HepG2 (cell line): ENCODE results near the gene STPG2. TPM values are rescaled to one million over a fixed set of nuclear protein-coding genes. Genes with fewer than 3 reads are reported as not detected.

Experiments used
- ATAC-seq: fragments of 200-7000 bp; cut with Tn5 transposase; 3 replicates; pipeline ENCODE4 v1.9.1; 2020; ENCODE audit warnings: mild to moderate bottlenecking, moderate library complexity
- BruUV-seq: library from RNA; stranded (reverse); fragments of 400-500 nt; replicated peaks from 2 replicates; lab custom pipeline; 2021; lab: Mats Ljungman, UMichigan
- CTCF ChIA-PET: fragments of 300-600 bp; formaldehyde crosslinking; extraction: SDS; loops from one replicate; lab custom pipeline; 2021; ENCODE audit warnings: low total read pairs, inconsistent platforms, low intra/inter-chr PET ratio; lab: Yijun Ruan, JAX
- POLR2A ChIA-PET: fragments of 350-600 bp; sonication (Branson Sonifier 250); formaldehyde crosslinking; loops from one replicate; lab custom pipeline; 2020; ENCODE audit warnings: antibody characterized with exemption, inconsistent platforms; lab: Yijun Ruan, JAX
- DNase-seq: peaks from one replicate; pipeline ENCODE4 v3.0.0-alpha.2; 2015; ENCODE audit warnings: low spot score
- FAIRE-seq: peaks from 3 replicates; lab custom pipeline; 2011; peaks lifted over from hg19 to GRCh38; lab: Jason Lieb, UNC
- H2AFZ ChIP-seq: one replicate; pipeline ENCODE4 v1.6.1; 2011; ENCODE audit warnings: low read length, inconsistent platforms
- H3K27ac ChIP-seq: fragments of 300-600 bp; 3 replicates; pipeline ENCODE4 v1.8.0; 2011; ENCODE audit warnings: mixed run types, mild to moderate bottlenecking, mixed read lengths, low read length, inconsistent platforms; ENCODE audit not compliant: insufficient read depth; ENCODE audit errors: extremely low read length
- H3K27me3 ChIP-seq, 2 experiments: fragments of 200-600 bp in 1 of 2; 2 replicates in 1 of 2; 3 replicates in 1 of 2; pipeline versions ENCODE4 v1.6.0 to v1.8.0; 2011; ENCODE audit warnings: low read length in 2 of 2, mild to moderate bottlenecking in 2 of 2, moderate library complexity in 2 of 2, inconsistent platforms in 1 of 2; ENCODE audit not compliant: insufficient read depth in 2 of 2, control insufficient read depth in 1 of 2
- H3K36me3 ChIP-seq, 2 experiments: fragments of 200-600 bp in 1 of 2; replicated peaks in 1 of 2; 2 replicates in 1 of 2; 3 replicates in 1 of 2; pipeline versions ENCODE4 v1.5.1 to v1.8.0; 2011; ENCODE audit warnings: low read length in 2 of 2, inconsistent platforms in 1 of 2; ENCODE audit not compliant: insufficient read depth in 2 of 2, control insufficient read depth in 1 of 2
- H3K4me1 ChIP-seq: 2 replicates; pipeline ENCODE4 v1.5.1; 2012; ENCODE audit warnings: low read length, inconsistent platforms; ENCODE audit not compliant: insufficient read depth
- H3K4me2 ChIP-seq: 2 replicates; pipeline ENCODE4 v1.6.0; 2011; ENCODE audit warnings: low read depth, low read length, inconsistent platforms
- H3K4me3 ChIP-seq, 3 experiments: fragments of 200-600 bp in 1 of 3; sonication (generic), shearing (Covaris generic) in 1 of 3; replicated peaks in 1 of 3; 2 replicates each; pipeline ENCODE4 v1.5.1; 2011 to 2016; ENCODE audit warnings: low read length in 3 of 3, inconsistent platforms in 2 of 3, low read depth in 2 of 3, mild to moderate bottlenecking in 2 of 3, control low read depth in 1 of 3, mixed read lengths in 1 of 3; ENCODE audit not compliant: insufficient read depth in 1 of 3
- H3K79me2 ChIP-seq: one replicate; pipeline ENCODE4 v1.6.1; 2011; ENCODE audit warnings: low read length, inconsistent platforms; ENCODE audit not compliant: insufficient read depth
- H3K9ac ChIP-seq: 2 replicates; pipeline ENCODE4 v1.6.0; 2011; ENCODE audit warnings: mild to moderate bottlenecking, low read depth, low read length, inconsistent platforms; ENCODE audit not compliant: insufficient read depth
- H3K9me3 ChIP-seq: 2 replicates; pipeline ENCODE4 v1.5.1; 2012; ENCODE audit warnings: mild to moderate bottlenecking, low read length
- H4K20me1 ChIP-seq: 2 replicates; pipeline ENCODE4 v1.6.0; 2011; ENCODE audit warnings: inconsistent platforms, mild to moderate bottlenecking, low read length, moderate library complexity; ENCODE audit not compliant: insufficient read depth
- CHCHD3 ChIP-seq: sonication (generic); formaldehyde crosslinking; IDR thresholded peaks from 2 replicates; pipeline ENCODE4 v1.8.0; 2022; ENCODE audit warnings: mild to moderate bottlenecking, missing genetic modification reagents, moderate library complexity
- HMG20B ChIP-seq: conservative IDR thresholded peaks from 2 replicates; pipeline ENCODE4 v1.6.1; 2016; ENCODE audit warnings: missing genetic modification reagents, missing compliant biosample characterization
- RARA ChIP-seq: IDR thresholded peaks from 2 replicates; pipeline ENCODE4 v1.6.1; 2016; ENCODE audit warnings: missing genetic modification reagents, missing compliant biosample characterization
- SMAD3 ChIP-seq: sonication (generic); formaldehyde crosslinking; IDR thresholded peaks from 2 replicates; pipeline ENCODE4 v1.4.0; 2020; ENCODE audit warnings: missing genetic modification reagents
- TFAP4 ChIP-seq: sonication (generic); IDR thresholded peaks from 2 replicates; pipeline ENCODE4 v1.6.1; 2016; ENCODE audit warnings: low read depth, borderline replicate concordance
- ZMAT3 ChIP-seq: sonication (generic); formaldehyde crosslinking; conservative IDR thresholded peaks from 2 replicates; pipeline ENCODE4 v1.7.0; 2021; ENCODE audit warnings: missing genetic modification reagents
- ZNF234 ChIP-seq: sonication (generic); formaldehyde crosslinking; conservative IDR thresholded peaks from 2 replicates; pipeline ENCODE4 v1.5.1; 2020; ENCODE audit warnings: mild to moderate bottlenecking, missing genetic modification reagents
- ZNF468 ChIP-seq: sonication (generic); formaldehyde crosslinking; IDR thresholded peaks from 2 replicates; pipeline ENCODE4 v1.8.0; 2022; ENCODE audit warnings: mild to moderate bottlenecking, moderate library complexity, missing genetic modification reagents
- ZNF510 ChIP-seq: sonication (generic); formaldehyde crosslinking; IDR thresholded peaks from 2 replicates; pipeline ENCODE4 v1.4.0; 2020; ENCODE audit warnings: low read depth, mild to moderate bottlenecking, missing genetic modification reagents
- ZNF513 ChIP-seq: sonication (generic); formaldehyde crosslinking; conservative IDR thresholded peaks from 2 replicates; pipeline ENCODE4 v1.5.0; 2020; ENCODE audit warnings: missing genetic modification reagents
- ZNF687 ChIP-seq: sonication (generic); formaldehyde crosslinking; IDR thresholded peaks from 2 replicates; pipeline ENCODE4 v1.5.1; 2020; ENCODE audit warnings: mild to moderate bottlenecking, missing genetic modification reagents, moderate library complexity
- WGBS: methylation state at CpG from one replicate; pipeline ENCODE4 v1.1.6; 2017; ENCODE audit warnings: low lambda C conversion rate; 5-methylcytosine and 5-hydroxymethylcytosine counted together
- in situ Hi-C: cut with HindIII; loops from 2 replicates; pipeline ENCODE4 v1.10.0; 2017; ENCODE audit warnings: low pct_unique_long_range_greater_than_20kb; ENCODE audit not compliant: extremely low pct_ligation_motif_present
- intact Hi-C: fragments of 100-400 bp; cut with micrococcal nuclease; formaldehyde crosslinking; loops from one replicate; pipeline ENCODE4 v1.10.0; 2022; ENCODE audit not compliant: unreplicated experiment
- polyA plus RNA-seq, 8 experiments: library from polyadenylated mRNA; depleted of rRNA in 3 of 8; stranded (reverse) in 7 of 8; unstranded in 1 of 8; fragments of >200 nt; fragmentation: Illumina TruSeq in 4 of 8; extraction: Trizol in 4 of 8; gene quantifications; 2 replicates each; pipeline versions ENCODE4 v1.2.1 to v1.2.3, GENCODE V29; 2011 to 2016; ENCODE audit warnings: low read depth in 4 of 8, missing spikeins in 1 of 8, mixed read lengths in 1 of 8; ENCODE audit not compliant: insufficient read depth in 1 of 8
- total RNA-seq, 5 experiments: library from RNA; depleted of rRNA; stranded (reverse); fragments of >200 nt; fragmentation: Illumina TruSeq; extraction: Trizol; gene quantifications; 2 replicates each; pipeline ENCODE4 v1.2.3, GENCODE V29; 2016; ENCODE audit warnings: low read depth in 1 of 5

Gene STPG2
- total and polyA plus RNA-seq, 2 of the 13 experiments (the other 11 are each of a cell fraction or from before 2014, with no cell fraction given) = 0.07 TPM; not detected in 1

- Histone ChIP-seq H2AFZ (no peak overlapping the region), H3K9ac (no peak overlapping the region), H3K4me3 (no peak overlapping the region), H3K4me2 (no peak overlapping the region), H3K9me3 (no peaks in the 10 kb centered on the region), H3K27ac (no peak overlapping the region), H3K36me3 (no peaks in the 10 kb centered on the region), H3K27me3 (no peaks in the 10 kb centered on the region), H4K20me1 (no peaks in the 10 kb centered on the region), H3K4me1 (no peaks in the 10 kb centered on the region), H3K79me2 (no peaks in the 10 kb centered on the region)
- no peak for TF ChIP-seq ZNF510 (CRISPR knock-in tag)
- TF ChIP-seq ZNF468 (CRISPR knock-in tag) = no peak
- TF ChIP-seq RARA (CRISPR knock-in tag) = no peak
- TF ChIP-seq SMAD3 = no peak
- no peak for TF ChIP-seq ZNF234 (CRISPR knock-in tag)
- no peak for TF ChIP-seq CHCHD3 (CRISPR knock-in tag)
- TF ChIP-seq ZMAT3 (CRISPR knock-in tag) = no peak
- no peak for TF ChIP-seq ZNF513 (CRISPR knock-in tag)
- no peak for TF ChIP-seq ZNF687 (CRISPR knock-in tag)
- TF ChIP-seq TFAP4 = no peak
- TF ChIP-seq HMG20B (CRISPR knock-in tag) = no peak
- CTCF ChIA-PET = no interaction called here
- intact Hi-C loops = no loop called here
- no peak for FAIRE-seq
- DNase-seq = no peak
- POLR2A ChIA-PET = no interaction called here
- BruUV-seq = no TSS peak
- in situ Hi-C loops = no loop called here
- no peak for ATAC-seq
- WGBS = 7% methylated on average over 2 of the region's 2 CpGs
Observed at GRCh38 chr4:98093662-98094061, 49.6 kb downstream of the STPG2 start.
